ENCODE results near the gene TESK2.

- TF ChIP-seq, protein P1, sequence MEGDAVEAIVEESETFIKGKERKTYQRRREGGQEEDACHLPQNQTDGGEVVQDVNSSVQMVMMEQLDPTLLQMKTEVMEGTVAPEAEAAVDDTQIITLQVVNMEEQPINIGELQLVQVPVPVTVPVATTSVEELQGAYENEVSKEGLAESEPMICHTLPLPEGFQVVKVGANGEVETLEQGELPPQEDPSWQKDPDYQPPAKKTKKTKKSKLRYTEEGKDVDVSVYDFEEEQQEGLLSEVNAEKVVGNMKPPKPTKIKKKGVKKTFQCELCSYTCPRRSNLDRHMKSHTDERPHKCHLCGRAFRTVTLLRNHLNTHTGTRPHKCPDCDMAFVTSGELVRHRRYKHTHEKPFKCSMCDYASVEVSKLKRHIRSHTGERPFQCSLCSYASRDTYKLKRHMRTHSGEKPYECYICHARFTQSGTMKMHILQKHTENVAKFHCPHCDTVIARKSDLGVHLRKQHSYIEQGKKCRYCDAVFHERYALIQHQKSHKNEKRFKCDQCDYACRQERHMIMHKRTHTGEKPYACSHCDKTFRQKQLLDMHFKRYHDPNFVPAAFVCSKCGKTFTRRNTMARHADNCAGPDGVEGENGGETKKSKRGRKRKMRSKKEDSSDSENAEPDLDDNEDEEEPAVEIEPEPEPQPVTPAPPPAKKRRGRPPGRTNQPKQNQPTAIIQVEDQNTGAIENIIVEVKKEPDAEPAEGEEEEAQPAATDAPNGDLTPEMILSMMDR (IDR thresholded peaks at IDR 0.05) = no peak
- no peak for TF ChIP-seq POLR2A (IDR thresholded peaks at IDR 0.05)
Observed at GRCh38 chr1:45397285-45397684, 93.7 kb downstream of the TESK2 start.

Data from Peyer's patch (tissue), 4 donors.